HTR-8/SVneo (cell line): ENCODE data around the gene PFKFB4.
A peak's percentile ranks its signal among the peaks of the same experiment; 100 is the strongest.
"Not testable (repeated sequence)": the region's sequence is repeated elsewhere in the genome, so short reads cannot be mapped to it uniquely, and the experiment has no call there.

Experiments used
- DNase-seq: peaks from one replicate; pipeline ENCODE4 v3.0.0; 2011; ENCODE audit warnings: low spot score, mixed read lengths; ENCODE audit not compliant: insufficient read length
- FAIRE-seq: peaks from 2 replicates; lab custom pipeline; 2011; peaks lifted over from hg19 to GRCh38; lab: Jason Lieb, UNC

Gene PFKFB4

GRCh38 chr3:48504051-48504946 is 52.3 kb downstream of the PFKFB4 start, which contains the start of gene SHISA5:
SHISA5 (minus strand) TSS chr3:48504174; CDS start chr3:48504094, 80 bp downstream.
- FAIRE-seq (peak; percentile 73), DNase-seq (no peak)

- FAIRE-seq (no peak), DNase-seq (no peak)
Observed at GRCh38 chr3:48503401-48504050, 53.1 kb downstream of the PFKFB4 start.

GRCh38 chr3:48502728-48503168 is 53.9 kb downstream of the PFKFB4 start:
- FAIRE-seq (no peak), DNase-seq (no peak)

GRCh38 chr3:48502121-48502520 is 54.5 kb downstream of the PFKFB4 start:
- DNase-seq, result no peak
- FAIRE-seq, result no peak

- FAIRE-seq, result peak; percentile 9
Observed at GRCh38 chr3:48501196-48501595, 55.4 kb downstream of the PFKFB4 start.

GRCh38 chr3:48500656-48501055 is 55.9 kb downstream of the PFKFB4 start:
- no peak for FAIRE-seq
- DNase-seq, result no peak

More at GRCh38 chr3:48501196-48501595, 55.4 kb downstream of the PFKFB4 start:
- DNase-seq, result no peak

- no peak for FAIRE-seq
- no peak for DNase-seq
Observed at GRCh38 chr3:48493203-48493501, 63.5 kb downstream of the PFKFB4 start.

- FAIRE-seq (no peak), DNase-seq (no peak)
Observed at GRCh38 chr3:48492461-48493202, 64.0 kb downstream of the PFKFB4 start.

GRCh38 chr3:48486952-48487351 is 69.7 kb downstream of the PFKFB4 start:
- no peak for DNase-seq
- no peak for FAIRE-seq

- not testable (repeated sequence) for DNase-seq, FAIRE-seq
Observed at GRCh38 chr3:48482822-48483221, 73.8 kb downstream of the PFKFB4 start.

GRCh38 chr3:48480891-48481290 is 75.7 kb downstream of the PFKFB4 start:
- not testable (repeated sequence) for DNase-seq, FAIRE-seq

- DNase-seq (no peak), FAIRE-seq (no peak)
Observed at GRCh38 chr3:48478626-48479555, 77.7 kb downstream of the PFKFB4 start.

- DNase-seq (no peak), FAIRE-seq (no peak)
Observed at GRCh38 chr3:48477959-48478520, 78.6 kb downstream of the PFKFB4 start.

GRCh38 chr3:48476426-48477053 is 80.1 kb downstream of the PFKFB4 start:
- DNase-seq (no peak), FAIRE-seq (no peak)

GRCh38 chr3:48475188-48475587 is 81.4 kb downstream of the PFKFB4 start:
- FAIRE-seq, result no peak
- DNase-seq, result no peak

- FAIRE-seq (no peak), DNase-seq (no peak)
Observed at GRCh38 chr3:48474619-48475018, 82.0 kb downstream of the PFKFB4 start.

GRCh38 chr3:48474031-48474430 is 82.6 kb downstream of the PFKFB4 start:
- FAIRE-seq, result not testable (repeated sequence)

GRCh38 chr3:48473617-48473952 is 83.0 kb downstream of the PFKFB4 start:
- no peak for DNase-seq
- FAIRE-seq, result peak; percentile 20

More at GRCh38 chr3:48474031-48474430, 82.6 kb downstream of the PFKFB4 start:
- not testable (repeated sequence) for DNase-seq
